GM19043 (cell line): ENCODE results near the gene IMMP2L.

ENCODE experiments used
- ATAC-seq: cut with Tn5 transposase; IDR thresholded peaks from one replicate; pipeline ENCODE4 v1.9.1; 2021; ENCODE audit warnings: low read depth; ENCODE audit not compliant: unreplicated experiment

IMMP2L gene

GRCh38 chr7:110645060-110645459 is 917.2 kb downstream of the IMMP2L start:
- ATAC-seq, result no peak

- ATAC-seq, result no peak
Observed at GRCh38 chr7:110637252-110637651, 925.0 kb downstream of the IMMP2L start.

GRCh38 chr7:110633313-110633712 is 929.0 kb downstream of the IMMP2L start:
- ATAC-seq, result no peak

GRCh38 chr7:110626414-110626813 is 935.9 kb downstream of the IMMP2L start:
- ATAC-seq, result no peak

GRCh38 chr7:110625294-110625693 is 937.0 kb downstream of the IMMP2L start:
- no peak for ATAC-seq

GRCh38 chr7:110623436-110623835 is 938.9 kb downstream of the IMMP2L start:
- no peak for ATAC-seq

GRCh38 chr7:110621289-110621688 is 941.0 kb downstream of the IMMP2L start:
- ATAC-seq, result no peak

GRCh38 chr7:110620110-110620735 is 942.1 kb downstream of the IMMP2L start:
- ATAC-seq, result no peak
